Hepatocyte (in vitro differentiated cells): ENCODE data around the gene SPTAN1.

Source experiments
- CTCF ChIP-seq: fragments of 200-600 bp; sonication (generic); IDR thresholded peaks from 2 replicates; pipeline ENCODE4 v1.5.1; 2016; ENCODE audit warnings: antibody characterized with exemption, mild to moderate bottlenecking; ENCODE audit not compliant: poor library complexity
- EZH2 ChIP-seq: fragments of 200-600 bp; sonication (generic); IDR thresholded peaks from 2 replicates; pipeline ENCODE4 v1.6.1; 2016; ENCODE audit warnings: antibody characterized with exemption, mild to moderate bottlenecking, borderline replicate concordance
- EZH2phosphoT487 ChIP-seq: fragments of 200-600 bp; sonication (generic); IDR thresholded peaks from one replicate; pipeline ENCODE4 v1.6.1; 2018; ENCODE audit warnings: antibody characterized with exemption, mild to moderate bottlenecking, low read depth, moderate library complexity; ENCODE audit not compliant: unreplicated experiment, severe bottlenecking

GRCh38 chr9:128579194-128579593 lies 26.8 kb downstream of the SPTAN1 start:
- TF ChIP-seq CTCF: no peak
- TF ChIP-seq EZH2phosphoT487: no peak
- TF ChIP-seq EZH2: no peak
